Uterus (tissue), 4 donors: ENCODE data around the gene SGMS1. TPM values are rescaled to one million over a fixed set of nuclear protein-coding genes. Genes with fewer than 3 reads are reported as not detected.
A peak's percentile ranks its signal among the peaks of the same experiment; 100 is the strongest.
"Not testable (repeated sequence)": the region's sequence is repeated elsewhere in the genome, so short reads cannot be mapped to it uniquely, and the experiment has no call there.

Experiments used
- DNase-seq, 2 donors: peaks; one replicate each; pipeline ENCODE4 v3.0.0-alpha.2; 2019 to 2020
- H3K27ac ChIP-seq, 2 donors: fragments of 200-600 bp; sonication (generic); 1 replicate in 1 of 2; 2 replicates in 1 of 2; pipeline ENCODE4 v1.5.1; 2016 to 2018
- H3K27me3 ChIP-seq, 2 donors: fragments of 200-600 bp; sonication (generic); one replicate each; pipeline ENCODE4 v1.5.1; 2018 to 2019; ENCODE audit warnings: control low read depth in 1 of 2
- H3K36me3 ChIP-seq, 2 donors: fragments of 200-600 bp; sonication (generic); one replicate each; pipeline ENCODE4 v1.5.1; 2019; ENCODE audit warnings: control low read depth in 1 of 2
- H3K4me1 ChIP-seq, 2 donors: fragments of 200-600 bp; sonication (generic); one replicate each; pipeline ENCODE4 v1.5.1; 2018 to 2019; ENCODE audit warnings: control low read depth in 1 of 2
- H3K4me3 ChIP-seq, 2 donors: fragments of 200-600 bp; sonication (generic); 1 replicate in 1 of 2; 2 replicates in 1 of 2; pipeline ENCODE4 v1.5.1; 2018 to 2019; ENCODE audit warnings: mild to moderate bottlenecking in 1 of 2
- H3K9me3 ChIP-seq, 2 donors: fragments of 200-600 bp; sonication (generic); one replicate each; pipeline ENCODE4 v1.5.1; 2019; ENCODE audit warnings: control low read depth in 1 of 2
- POLR2A ChIP-seq, 2 donors: fragments of 450-650 bp; IDR thresholded peaks; one replicate each; pipeline ENCODE4 v1.6.1; 2016; ENCODE audit warnings: antibody characterized with exemption in 2 of 2, mild to moderate bottlenecking in 1 of 2, moderate library complexity in 1 of 2
- intact Hi-C: fragments of 100-400 bp; cut with DNase I; formaldehyde crosslinking; loops from one replicate; pipeline ENCODE4 v1.15.1; 2023; ENCODE audit warnings: low total_unique reads
- total RNA-seq, 4 donors: library from RNA; depleted of rRNA in 3 of 4; stranded (reverse); fragments of >200 nt in 3 of 4; gene quantifications; one replicate each; pipeline versions ENCODE4 v1.1.0 to v1.2.4, GENCODE V29; 2014 to 2023
- TF ChIP-seq, protein P1 (sequence below), 4 experiments: fragments of 200-600 bp in 2 of 4; fragments of 450-650 bp in 2 of 4; sonication (generic) in 2 of 4; IDR thresholded peaks; one replicate each; pipeline ENCODE4 v1.5.1; 2016 to 2019; ENCODE audit warnings: antibody characterized with exemption in 4 of 4, mild to moderate bottlenecking in 2 of 4, moderate library complexity in 1 of 4
- donor health status: DM: yes; HTN: yes; CAD: no.

The SGMS1 gene
- total RNA-seq, 4 donors from 2014 or later: 38.0 to 102 (median 57.7) TPM

DNA sequence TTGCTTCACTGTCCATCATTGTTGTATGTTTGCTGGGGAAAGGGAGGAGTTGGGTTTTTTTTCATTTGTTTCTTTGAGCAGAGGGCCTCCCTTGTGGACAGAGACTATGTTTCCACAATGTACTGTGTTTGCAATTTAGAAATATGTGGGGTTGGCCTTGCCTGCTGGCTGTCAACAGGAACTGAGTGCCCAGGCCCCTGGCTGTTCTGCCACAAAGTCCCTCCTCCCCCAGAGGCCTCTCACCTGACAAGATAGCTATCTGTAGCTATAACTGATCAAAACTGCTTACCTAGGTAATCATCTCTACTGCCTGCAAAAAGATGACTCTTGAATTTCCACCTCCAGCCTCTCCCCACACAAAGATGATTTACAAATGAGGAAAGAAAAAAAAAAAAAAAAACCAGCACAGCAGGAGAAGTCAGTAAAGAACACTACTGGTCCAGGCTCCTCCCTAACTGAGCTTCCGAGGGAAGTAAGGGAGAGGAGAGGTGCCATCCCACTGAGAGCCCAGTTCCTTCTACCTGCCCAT lies 121.8 kb downstream of the SGMS1 start:
- no peak for DNase-seq
- H3K4me1 ChIP-seq: peaks cover 0 to 8% of the 10 kb centered on the region in 2 donors
- intact Hi-C loops: no loop called here
- TF ChIP-seq, protein P1, sequence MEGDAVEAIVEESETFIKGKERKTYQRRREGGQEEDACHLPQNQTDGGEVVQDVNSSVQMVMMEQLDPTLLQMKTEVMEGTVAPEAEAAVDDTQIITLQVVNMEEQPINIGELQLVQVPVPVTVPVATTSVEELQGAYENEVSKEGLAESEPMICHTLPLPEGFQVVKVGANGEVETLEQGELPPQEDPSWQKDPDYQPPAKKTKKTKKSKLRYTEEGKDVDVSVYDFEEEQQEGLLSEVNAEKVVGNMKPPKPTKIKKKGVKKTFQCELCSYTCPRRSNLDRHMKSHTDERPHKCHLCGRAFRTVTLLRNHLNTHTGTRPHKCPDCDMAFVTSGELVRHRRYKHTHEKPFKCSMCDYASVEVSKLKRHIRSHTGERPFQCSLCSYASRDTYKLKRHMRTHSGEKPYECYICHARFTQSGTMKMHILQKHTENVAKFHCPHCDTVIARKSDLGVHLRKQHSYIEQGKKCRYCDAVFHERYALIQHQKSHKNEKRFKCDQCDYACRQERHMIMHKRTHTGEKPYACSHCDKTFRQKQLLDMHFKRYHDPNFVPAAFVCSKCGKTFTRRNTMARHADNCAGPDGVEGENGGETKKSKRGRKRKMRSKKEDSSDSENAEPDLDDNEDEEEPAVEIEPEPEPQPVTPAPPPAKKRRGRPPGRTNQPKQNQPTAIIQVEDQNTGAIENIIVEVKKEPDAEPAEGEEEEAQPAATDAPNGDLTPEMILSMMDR (IDR thresholded peaks at IDR 0.05): no peak
- no peak for TF ChIP-seq POLR2A (IDR thresholded peaks at IDR 0.05)
- H3K4me3 ChIP-seq: no peak overlapping the region
- no peaks in the 10 kb centered on the region for H3K27me3 ChIP-seq
- H3K36me3 ChIP-seq: no peaks in the 10 kb centered on the region
- no peak overlapping the region for H3K27ac ChIP-seq
- H3K9me3 ChIP-seq: no peaks in the 10 kb centered on the region

DNA sequence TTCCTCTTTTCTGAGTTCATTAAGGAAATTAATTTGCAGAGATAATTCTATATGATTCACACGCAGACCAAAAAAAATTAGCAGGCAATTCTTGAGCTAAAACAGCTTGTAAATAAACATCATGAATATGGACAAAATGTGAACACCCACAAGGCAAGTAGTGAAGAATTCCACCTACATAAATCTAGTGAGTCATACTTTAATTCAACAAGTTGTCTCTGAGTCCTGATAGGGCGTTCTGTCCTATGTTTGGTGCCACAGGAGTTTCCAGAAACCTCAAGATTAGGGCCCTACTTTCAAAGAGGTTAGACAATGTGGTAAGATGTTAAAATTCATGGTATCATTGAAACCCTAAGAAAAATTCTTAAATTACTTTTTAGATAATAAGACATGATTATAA lies 122.3 kb downstream of the SGMS1 start:
- H3K27ac ChIP-seq: no peak overlapping the region
- H3K4me1 ChIP-seq: peaks cover 0 to 10% of the 10 kb centered on the region in 2 donors
- H3K4me3 ChIP-seq: no peak overlapping the region
- H3K27me3 ChIP-seq: no peaks in the 10 kb centered on the region
- no peak for TF ChIP-seq POLR2A (IDR thresholded peaks at IDR 0.05)
- TF ChIP-seq, protein P1 (IDR thresholded peaks at IDR 0.05): no peak
- intact Hi-C loops: no loop called here
- no peaks in the 10 kb centered on the region for H3K36me3 ChIP-seq
- H3K9me3 ChIP-seq: no peaks in the 10 kb centered on the region
- DNase-seq: no peak

DNA sequence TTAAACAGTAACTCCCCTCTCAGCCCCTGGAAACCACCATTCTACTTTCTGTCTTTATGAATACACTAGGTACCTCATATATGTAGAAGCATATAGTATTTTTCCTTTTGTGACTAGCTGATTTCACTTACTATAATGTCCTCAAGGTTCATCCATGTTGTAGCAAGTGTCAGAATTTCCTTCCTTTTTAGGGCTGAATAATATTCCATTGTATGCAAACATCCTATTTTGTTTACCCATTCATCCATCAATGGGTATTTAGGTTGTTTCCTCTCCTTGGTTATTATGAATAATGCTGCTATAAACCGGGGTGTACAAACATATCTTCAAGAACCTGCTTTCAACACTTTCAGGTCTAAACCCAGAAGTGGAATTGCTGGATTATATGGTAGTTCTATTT lies 125.3 kb downstream of the SGMS1 start:
- Histone ChIP-seq H3K27ac (peak overlapping the region; percentile 54 to 71), H3K4me3 (no peak overlapping the region), H3K4me1 (peaks cover 0 to 10% of the 10 kb centered on the region in 2 donors), H3K9me3 (no peaks in the 10 kb centered on the region), H3K36me3 (no peaks in the 10 kb centered on the region), H3K27me3 (no peaks in the 10 kb centered on the region)
- TF ChIP-seq POLR2A (IDR thresholded peaks at IDR 0.05): no peak
- intact Hi-C loops: no loop called here
- no peak for DNase-seq

DNA sequence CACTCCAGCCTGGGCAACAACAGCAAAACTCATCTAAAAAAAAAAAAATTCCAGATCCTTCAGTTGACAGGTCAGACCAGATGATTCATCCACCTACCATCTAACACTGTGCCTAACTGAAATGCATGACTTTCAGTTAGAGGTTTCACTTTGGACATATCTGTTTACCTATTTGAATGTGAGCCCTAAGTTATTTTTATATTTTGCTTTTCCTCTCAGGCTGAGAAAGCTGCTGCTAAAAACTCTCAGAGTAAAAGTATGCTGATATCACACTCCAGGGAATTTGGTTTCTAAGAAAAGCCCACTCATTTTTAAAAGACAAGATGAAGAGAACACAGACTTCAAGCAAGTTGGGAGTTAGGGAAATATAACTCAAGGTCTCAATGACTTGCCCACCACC lies 126.0 kb downstream of the SGMS1 start:
- TF ChIP-seq POLR2A (IDR thresholded peaks at IDR 0.05): no peak
- TF ChIP-seq, protein P1 (IDR thresholded peaks at IDR 0.05): no peak
- H3K4me3 ChIP-seq: no peak overlapping the region
- DNase-seq: no peak
- H3K27ac ChIP-seq: peak overlapping the region; percentile 54 to 71
- H3K9me3 ChIP-seq: no peaks in the 10 kb centered on the region
- no peaks in the 10 kb centered on the region for H3K27me3 ChIP-seq
- H3K36me3 ChIP-seq: no peaks in the 10 kb centered on the region
- intact Hi-C loops: no loop called here
- H3K4me1 ChIP-seq: peaks cover 0 to 10% of the 10 kb centered on the region in 2 donors

GRCh38 chr10:50496228-50496627 lies 127.5 kb downstream of the SGMS1 start:
- H3K27ac ChIP-seq: no peak overlapping the region
- intact Hi-C loops: no loop called here
- TF ChIP-seq, protein P1 (IDR thresholded peaks at IDR 0.05): no peak
- TF ChIP-seq POLR2A (IDR thresholded peaks at IDR 0.05): no peak

GRCh38 chr10:50490241-50490640 lies 133.5 kb downstream of the SGMS1 start:
- Histone ChIP-seq H3K27ac (no peak overlapping the region), H3K4me1 (no peaks in the 10 kb centered on the region), H3K9me3 (no peaks in the 10 kb centered on the region), H3K36me3 (no peaks in the 10 kb centered on the region), H3K4me3 (no peak overlapping the region), H3K27me3 (no peaks in the 10 kb centered on the region)
- TF ChIP-seq, protein P1 (IDR thresholded peaks at IDR 0.05): no peak
- TF ChIP-seq POLR2A (IDR thresholded peaks at IDR 0.05): no peak
- DNase-seq: no peak
- intact Hi-C loops: no loop called here

More at GRCh38 chr10:50496228-50496627, 127.5 kb downstream of the SGMS1 start:
- Histone ChIP-seq H3K27me3 (no peaks in the 10 kb centered on the region), H3K4me3 (no peak overlapping the region), H3K4me1 (peaks cover 0 to 5% of the 10 kb centered on the region in 2 donors), H3K9me3 (no peaks in the 10 kb centered on the region), H3K36me3 (no peaks in the 10 kb centered on the region)
- no peak for DNase-seq

DNA sequence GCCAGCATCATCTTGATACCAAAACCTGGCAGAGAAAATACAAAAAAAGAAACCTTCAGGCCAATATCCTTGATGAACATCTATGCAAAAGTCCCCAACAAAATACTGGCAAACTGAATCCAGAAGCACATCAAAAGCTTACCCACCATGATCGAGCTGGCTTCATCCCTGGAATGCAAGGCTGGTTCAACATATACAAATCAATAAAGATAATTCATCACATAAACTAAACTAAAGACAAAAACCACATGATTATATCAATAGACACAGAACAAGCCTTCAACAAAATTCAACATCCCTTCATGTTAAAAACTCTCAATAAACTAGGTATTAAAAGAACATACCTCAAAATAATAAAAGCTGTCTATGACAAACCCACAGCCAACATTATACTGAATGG lies 139.2 kb downstream of the SGMS1 start:
- intact Hi-C loops, H3K4me3 ChIP-seq, H3K9me3 ChIP-seq, H3K27ac ChIP-seq, DNase-seq, H3K27me3 ChIP-seq, H3K4me1 ChIP-seq, H3K36me3 ChIP-seq: not testable (repeated sequence)
